IPS-18a (cell line): Measurements from ENCODE around the gene IGDCC3.

Source experiments
- H3K27ac ChIP-seq: one replicate; pipeline ENCODE4 v1.5.1; 2013; ENCODE audit warnings: low read length
- H3K27me3 ChIP-seq: one replicate; pipeline ENCODE4 v1.6.1; 2013; ENCODE audit warnings: mild to moderate bottlenecking, low read length; ENCODE audit not compliant: control insufficient read depth, insufficient read depth
- H3K36me3 ChIP-seq: one replicate; pipeline ENCODE4 v1.6.1; 2013; ENCODE audit warnings: low read depth, low read length; ENCODE audit not compliant: control insufficient read depth
- H3K4me1 ChIP-seq: one replicate; pipeline ENCODE4 v1.6.1; 2013; ENCODE audit warnings: low read depth, low read length; ENCODE audit not compliant: control insufficient read depth
- H3K4me3 ChIP-seq: one replicate; pipeline ENCODE4 v1.5.1; 2013; ENCODE audit warnings: low read length
- H3K9ac ChIP-seq: one replicate; pipeline ENCODE4 v1.6.1; 2013; ENCODE audit warnings: mild to moderate bottlenecking, low read length, moderate library complexity
- H3K9me3 ChIP-seq: one replicate; pipeline ENCODE4 v1.6.1; 2013; ENCODE audit warnings: low read depth, low read length; ENCODE audit not compliant: control insufficient read depth

The IGDCC3 gene

DNA sequence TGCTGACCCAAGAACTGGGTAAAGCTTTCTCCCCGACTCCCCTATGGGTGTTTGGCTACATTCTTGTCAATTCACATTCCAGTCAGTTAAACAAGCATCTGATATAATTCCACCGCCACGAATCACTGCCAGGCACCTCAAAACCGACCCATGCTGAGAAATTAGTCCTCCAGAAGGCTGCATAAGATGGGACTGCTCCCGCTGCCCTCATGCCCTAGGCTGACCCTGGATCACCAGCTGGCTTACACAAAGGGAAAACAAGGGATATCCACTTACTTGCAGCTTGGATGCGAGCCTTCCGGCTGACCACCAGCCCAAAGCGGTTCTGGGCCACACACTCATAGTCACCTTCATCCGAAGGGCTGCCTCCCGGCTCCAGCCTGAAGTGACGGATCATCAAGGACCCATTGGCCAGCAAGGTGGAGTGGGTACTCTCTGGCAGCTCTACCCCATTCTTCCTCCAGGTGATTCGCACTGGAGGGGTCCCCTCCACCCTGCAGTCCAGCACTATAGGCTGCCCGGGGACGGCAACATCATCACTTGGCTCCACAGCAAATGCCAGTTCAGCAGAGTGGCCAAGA lies 2.9 kb downstream of the IGDCC3 start:
- no peak overlapping the region for H3K4me3 ChIP-seq
- H3K36me3 ChIP-seq: peaks cover 19% of the 10 kb centered on the region
- no peak overlapping the region for H3K27ac ChIP-seq
- no peaks in the 10 kb centered on the region for H3K9me3 ChIP-seq
- peaks cover 20% of the 10 kb centered on the region for H3K27me3 ChIP-seq
- no peak overlapping the region for H3K9ac ChIP-seq
- peaks cover 22% of the 10 kb centered on the region for H3K4me1 ChIP-seq

DNA sequence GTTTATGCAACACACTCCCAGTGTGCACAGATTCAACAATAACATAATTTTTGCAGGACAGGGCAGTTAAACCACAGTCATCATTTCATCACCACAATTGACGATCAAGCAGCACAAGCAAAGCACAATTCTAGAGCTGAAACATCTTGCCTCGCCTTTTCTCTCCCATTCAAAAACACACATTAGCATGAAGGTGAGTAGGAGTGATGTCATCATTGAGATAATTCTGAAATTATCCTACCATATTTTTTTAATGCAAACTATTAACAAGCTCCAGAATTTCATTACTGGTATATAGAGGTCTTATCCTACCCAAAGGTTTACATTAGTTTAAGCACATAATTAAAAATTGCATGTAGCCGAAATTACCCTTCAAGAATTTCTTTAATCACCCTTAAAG lies 3.5 kb downstream of the IGDCC3 start:
- H3K9me3 ChIP-seq: no peaks in the 10 kb centered on the region
- H3K27me3 ChIP-seq: peaks cover 14% of the 10 kb centered on the region
- no peak overlapping the region for H3K27ac ChIP-seq
- H3K4me3 ChIP-seq: no peak overlapping the region
- H3K4me1 ChIP-seq: peaks cover 24% of the 10 kb centered on the region
- H3K9ac ChIP-seq: no peak overlapping the region
- peaks cover 19% of the 10 kb centered on the region for H3K36me3 ChIP-seq

DNA sequence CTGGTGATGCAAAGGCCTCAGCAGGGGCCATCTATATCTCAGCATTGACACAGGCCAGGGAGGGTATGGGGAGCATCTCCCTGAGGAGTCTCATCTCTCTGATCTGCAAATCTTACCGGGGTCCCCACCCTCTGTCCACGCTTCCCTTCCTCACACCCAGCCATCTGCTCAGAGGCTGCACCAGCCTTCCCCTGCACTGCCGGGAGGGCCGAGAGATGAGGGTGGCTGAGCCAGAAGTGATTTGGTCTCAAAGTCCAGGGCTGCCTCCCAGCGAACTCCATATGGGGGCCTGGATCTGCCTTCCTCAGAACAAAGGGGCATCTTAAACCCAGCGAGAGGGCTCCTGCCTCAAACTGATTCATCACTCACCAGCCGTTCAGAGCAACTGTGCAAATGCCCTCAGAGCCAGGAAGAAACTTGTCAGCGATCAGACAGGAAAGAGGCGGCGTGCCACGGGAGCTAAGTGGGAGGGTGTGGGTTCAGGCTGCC lies 4.6 kb downstream of the IGDCC3 start:
- Histone ChIP-seq H3K4me3 (no peak overlapping the region), H3K4me1 (peaks cover 29% of the 10 kb centered on the region), H3K36me3 (peaks cover 19% of the 10 kb centered on the region), H3K9ac (no peak overlapping the region), H3K27me3 (peaks cover 11% of the 10 kb centered on the region), H3K27ac (no peak overlapping the region), H3K9me3 (no peaks in the 10 kb centered on the region)

DNA sequence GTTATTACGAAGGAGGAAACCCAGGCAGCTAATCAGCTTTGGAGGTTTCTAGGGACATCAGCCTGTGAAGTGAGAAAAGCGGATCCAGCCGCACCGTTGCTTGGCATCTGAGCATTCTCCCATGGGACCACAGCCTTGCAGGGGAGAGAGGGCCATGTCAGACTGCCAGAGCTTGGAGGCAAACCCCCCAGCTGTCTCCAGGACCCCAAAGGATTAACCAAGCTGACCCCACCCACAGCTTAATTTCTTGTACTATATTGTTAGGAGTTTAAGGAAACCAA lies 5.1 kb downstream of the IGDCC3 start:
- peaks cover 19% of the 10 kb centered on the region for H3K36me3 ChIP-seq
- no peak overlapping the region for H3K27ac ChIP-seq
- H3K4me3 ChIP-seq: no peak overlapping the region
- H3K9ac ChIP-seq: no peak overlapping the region
- H3K4me1 ChIP-seq: peaks cover 32% of the 10 kb centered on the region
- H3K9me3 ChIP-seq: no peaks in the 10 kb centered on the region
- peaks cover 11% of the 10 kb centered on the region for H3K27me3 ChIP-seq

DNA sequence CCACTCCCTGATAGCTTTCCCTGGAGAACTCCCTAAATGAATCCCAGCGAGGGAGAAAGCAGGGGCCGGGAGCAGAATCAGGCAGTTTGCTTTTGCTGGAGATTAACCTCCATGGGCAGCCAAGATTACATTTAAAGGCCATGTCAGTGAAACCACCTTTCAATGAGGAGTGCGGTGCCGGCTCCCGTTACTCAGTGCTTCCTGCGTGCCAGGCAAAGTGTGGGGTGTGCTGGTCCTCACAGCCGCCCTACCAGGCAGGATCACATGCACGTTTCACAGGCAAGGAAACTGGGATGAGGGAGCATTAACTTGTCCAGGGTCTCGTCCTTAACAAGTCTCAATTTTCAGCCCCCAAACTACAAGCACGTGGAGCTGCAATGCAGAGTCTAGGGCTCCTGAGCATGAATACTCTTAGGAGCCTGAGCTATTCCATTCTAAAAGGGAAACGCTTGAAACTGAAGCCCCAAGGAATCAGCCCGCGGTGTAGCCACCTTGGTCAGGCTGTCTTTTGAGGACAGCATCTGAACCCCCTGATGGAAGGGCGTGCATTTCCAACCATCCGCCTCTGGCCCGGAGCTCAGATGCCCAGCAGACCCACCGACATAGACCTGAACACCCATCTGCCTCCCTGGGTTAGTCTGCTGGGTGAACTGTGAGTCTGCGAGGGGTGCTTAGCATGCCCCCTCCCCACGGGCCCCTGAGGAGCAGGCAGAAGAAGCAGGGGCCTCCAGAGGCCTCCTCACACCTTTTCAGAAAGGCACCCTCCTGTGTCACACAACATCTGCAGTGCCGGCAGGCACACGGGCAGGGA lies 5.6 kb downstream of the IGDCC3 start:
- H3K9me3 ChIP-seq: no peaks in the 10 kb centered on the region
- H3K4me1 ChIP-seq: peaks cover 35% of the 10 kb centered on the region
- no peak overlapping the region for H3K27ac ChIP-seq
- peaks cover 19% of the 10 kb centered on the region for H3K36me3 ChIP-seq
- peaks cover 11% of the 10 kb centered on the region for H3K27me3 ChIP-seq
- no peak overlapping the region for H3K9ac ChIP-seq
- no peak overlapping the region for H3K4me3 ChIP-seq

GRCh38 chr15:65370885-65371284 lies 6.9 kb downstream of the IGDCC3 start:
- no peaks in the 10 kb centered on the region for H3K9me3 ChIP-seq
- H3K4me1 ChIP-seq: peaks cover 36% of the 10 kb centered on the region
- peaks cover 5% of the 10 kb centered on the region for H3K27me3 ChIP-seq
- no peak overlapping the region for H3K9ac ChIP-seq
- H3K36me3 ChIP-seq: peaks cover 19% of the 10 kb centered on the region
- H3K4me3 ChIP-seq: no peak overlapping the region
- no peak overlapping the region for H3K27ac ChIP-seq

DNA sequence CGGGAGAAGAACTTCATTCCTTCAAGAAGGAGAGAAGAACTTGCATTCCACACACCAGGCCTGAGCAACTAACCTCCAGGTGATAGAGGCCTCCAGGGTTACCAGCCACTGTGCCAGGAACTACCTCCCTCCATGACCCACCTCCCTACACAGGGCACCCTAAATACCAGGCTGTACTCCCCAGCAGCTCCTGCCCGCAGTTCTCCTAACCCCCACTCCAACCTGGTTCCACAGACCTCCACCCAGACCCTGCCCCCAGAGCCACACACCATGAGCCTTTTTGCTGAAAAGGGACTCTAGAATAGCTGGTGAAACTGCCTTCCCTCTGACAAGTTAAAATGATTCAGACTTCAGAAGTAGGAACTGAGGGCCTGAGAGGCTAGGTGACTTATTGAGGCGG lies 8.2 kb downstream of the IGDCC3 start:
- H3K9me3 ChIP-seq: no peaks in the 10 kb centered on the region
- peaks cover 39% of the 10 kb centered on the region for H3K4me1 ChIP-seq
- no peaks in the 10 kb centered on the region for H3K27me3 ChIP-seq
- no peak overlapping the region for H3K27ac ChIP-seq
- peaks cover 17% of the 10 kb centered on the region for H3K36me3 ChIP-seq
- H3K9ac ChIP-seq: no peak overlapping the region
- no peak overlapping the region for H3K4me3 ChIP-seq

- no peak overlapping the region for H3K9ac ChIP-seq
Observed at GRCh38 chr15:65369212-65369547, 8.6 kb downstream of the IGDCC3 start.

DNA sequence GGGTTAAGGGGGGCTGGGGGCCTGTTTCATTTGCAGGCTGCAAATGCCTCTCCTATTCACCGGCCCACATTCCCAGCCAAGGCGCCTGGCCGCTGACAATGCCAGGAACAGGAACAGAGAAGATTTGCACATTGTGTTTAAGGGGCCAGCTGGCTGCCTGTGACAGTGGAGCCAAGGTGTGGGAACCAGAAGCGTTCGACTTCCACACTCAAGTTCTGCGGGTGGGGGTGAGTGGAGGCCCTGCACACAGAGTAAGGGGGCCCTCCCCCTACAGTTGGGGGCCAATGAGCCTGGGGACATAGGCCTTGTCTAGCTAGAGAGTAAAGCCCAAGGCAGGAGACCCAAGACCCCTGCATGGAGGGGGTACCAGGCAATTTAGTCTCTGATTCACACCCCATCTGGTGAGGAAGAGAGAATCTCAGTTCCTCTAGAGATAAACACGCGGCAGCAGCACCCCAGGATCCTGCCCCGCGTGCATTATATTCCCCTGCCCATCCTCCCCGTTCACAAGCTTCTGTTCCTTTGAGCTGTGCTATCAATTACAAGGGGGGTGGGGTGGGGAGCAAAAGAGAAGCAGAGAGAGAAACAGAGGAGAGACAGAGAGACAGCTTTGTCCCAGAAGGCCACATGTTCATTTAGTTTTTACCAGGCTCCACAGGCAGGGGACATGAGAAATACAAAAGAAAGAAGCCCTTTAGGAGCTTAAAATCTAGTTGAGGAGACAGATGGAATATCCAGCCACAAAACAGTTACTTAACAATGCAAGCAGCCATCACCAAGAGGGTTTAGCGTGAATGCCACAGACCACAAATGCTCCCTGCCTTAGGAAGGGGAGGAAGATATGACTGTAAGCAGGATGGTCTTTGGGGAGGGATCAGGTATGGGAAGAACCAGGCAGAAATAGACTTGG lies 9.2 kb downstream of the IGDCC3 start:
- H3K4me3 ChIP-seq: peak overlapping the region; percentile 27
- H3K27ac ChIP-seq: peak overlapping the region; percentile 25
- peaks cover 11% of the 10 kb centered on the region for H3K36me3 ChIP-seq
- H3K4me1 ChIP-seq: peaks cover 49% of the 10 kb centered on the region
- H3K27me3 ChIP-seq: no peaks in the 10 kb centered on the region
- H3K9me3 ChIP-seq: no peaks in the 10 kb centered on the region
- no peak overlapping the region for H3K9ac ChIP-seq

More at GRCh38 chr15:65369212-65369547, 8.6 kb downstream of the IGDCC3 start:
- H3K9me3 ChIP-seq: no peaks in the 10 kb centered on the region
- H3K4me1 ChIP-seq: peaks cover 44% of the 10 kb centered on the region
- H3K27me3 ChIP-seq: no peaks in the 10 kb centered on the region
- H3K36me3 ChIP-seq: peaks cover 12% of the 10 kb centered on the region
- no peak overlapping the region for H3K4me3 ChIP-seq
- no peak overlapping the region for H3K27ac ChIP-seq

DNA sequence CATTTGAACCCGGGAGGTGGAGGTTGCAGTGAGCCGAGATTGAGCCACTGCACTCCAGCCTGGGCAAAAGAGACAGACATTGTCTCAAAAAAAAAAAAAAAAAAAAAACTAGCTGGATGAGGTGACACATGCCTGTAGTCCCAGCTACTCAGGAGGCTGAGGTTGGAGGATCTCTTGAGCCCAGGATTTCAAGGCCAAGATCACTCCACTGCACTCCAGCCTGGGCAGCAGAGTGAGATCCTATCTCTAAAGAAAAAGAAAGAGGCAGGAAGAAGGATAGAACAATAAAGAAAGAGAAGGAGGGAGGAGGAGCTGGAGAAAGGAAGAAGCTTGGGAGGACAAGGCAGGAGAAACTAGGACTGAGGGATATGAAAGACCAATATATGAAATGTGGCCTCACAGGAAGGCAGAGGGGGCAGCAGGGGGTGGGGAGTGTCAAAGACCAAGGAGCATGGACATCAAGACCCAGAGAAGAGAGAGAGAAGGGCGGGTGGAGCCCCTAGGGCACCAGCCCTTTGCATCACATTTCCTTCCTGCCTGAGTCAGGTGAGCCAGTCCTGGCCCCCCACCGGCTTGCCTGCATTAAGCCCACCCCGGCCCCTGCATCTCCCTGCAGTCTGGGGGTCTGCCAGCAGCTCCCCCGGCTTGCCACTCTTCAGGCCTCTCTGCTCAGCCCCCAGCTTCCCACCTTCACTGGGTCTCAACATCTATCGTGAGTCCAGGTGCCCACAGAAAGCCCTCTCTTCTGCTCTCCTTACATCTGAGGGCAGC lies 11.5 kb downstream of the IGDCC3 start:
- no peak overlapping the region for H3K9ac ChIP-seq
- no peaks in the 10 kb centered on the region for H3K9me3 ChIP-seq
- no peak overlapping the region for H3K4me3 ChIP-seq
- H3K27me3 ChIP-seq: no peaks in the 10 kb centered on the region
- peaks cover 53% of the 10 kb centered on the region for H3K4me1 ChIP-seq
- no peak overlapping the region for H3K27ac ChIP-seq
- H3K36me3 ChIP-seq: peaks cover 1% of the 10 kb centered on the region

DNA sequence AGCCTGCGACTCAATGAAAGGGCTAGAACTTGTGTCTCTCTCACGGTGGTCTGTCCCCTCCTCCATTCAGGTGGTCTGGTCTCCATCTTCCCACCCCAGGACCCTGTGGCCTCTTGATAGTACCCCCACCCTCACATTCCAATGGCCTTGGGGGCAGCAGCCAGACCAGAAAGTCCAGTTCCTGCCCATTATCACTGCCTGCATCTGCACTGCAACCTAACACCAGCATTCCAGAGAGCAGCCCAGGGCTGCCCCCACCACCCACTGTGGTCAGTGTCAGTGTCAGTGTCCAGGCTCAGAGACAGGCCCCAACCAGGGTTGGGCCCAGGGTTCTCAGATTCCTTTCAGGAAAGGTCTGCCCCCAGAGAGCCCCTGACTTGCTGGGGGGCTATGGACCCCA lies 12.6 kb downstream of the IGDCC3 start:
- Histone ChIP-seq H3K4me3 (peak overlapping the region; percentile 25), H3K9me3 (no peaks in the 10 kb centered on the region), H3K36me3 (no peaks in the 10 kb centered on the region), H3K27ac (peak overlapping the region; percentile 21), H3K27me3 (peaks cover 1% of the 10 kb centered on the region), H3K9ac (no peak overlapping the region), H3K4me1 (peaks cover 53% of the 10 kb centered on the region)
